Upper lobe of right lung (tissue), 1 donor: Measurements from ENCODE around the gene EXOG. TPM values are rescaled to one million over a fixed set of nuclear protein-coding genes. Genes with fewer than 3 reads are reported as not detected.

ENCODE experiments used
- ATAC-seq: fragments of 200-7000 bp; cut with Tn5 transposase; one replicate; pipeline ENCODE4 v1.9.1; 2020; ENCODE audit warnings: mild to moderate bottlenecking, moderate library complexity
- DNase-seq: peaks from one replicate; pipeline ENCODE4 v3.0.0-alpha.2; 2020
- H3K27ac ChIP-seq: fragments of 200-600 bp; one replicate; pipeline ENCODE4 v1.8.0; 2022
- H3K27me3 ChIP-seq: fragments of 200-600 bp; one replicate; pipeline ENCODE4 v1.8.0; 2022; ENCODE audit warnings: mild to moderate bottlenecking
- H3K36me3 ChIP-seq: fragments of 200-600 bp; one replicate; pipeline ENCODE4 v1.8.0; 2022
- H3K4me1 ChIP-seq: fragments of 200-600 bp; one replicate; pipeline ENCODE4 v1.8.0; 2022
- H3K4me3 ChIP-seq: fragments of 200-600 bp; one replicate; pipeline ENCODE4 v1.8.0; 2022; ENCODE audit warnings: mild to moderate bottlenecking
- H3K9me3 ChIP-seq: fragments of 200-600 bp; one replicate; pipeline ENCODE4 v1.8.0; 2022
- CTCF ChIP-seq: fragments of 200-600 bp; IDR thresholded peaks from one replicate; pipeline ENCODE4 v1.8.0; 2022; ENCODE audit warnings: antibody characterized with exemption
- intact Hi-C: fragments of 100-400 bp; cut with DNase I; formaldehyde crosslinking; loops from one replicate; pipeline ENCODE4 v1.11.0; 2022
- total RNA-seq: library from RNA; stranded (reverse); fragmentation: NEBNext Ultra II Directional; extraction: Animal tissue kit (Norgen Biotek cat#: 25700); gene quantifications from one replicate; pipeline ENCODE4 v1.2.1, GENCODE V29; 2021
- donor health status: DM: no; HTN: yes; CAD: no; lungs with severe emphysema.

Gene EXOG
- total RNA-seq, 1 donor from 2014 or later: 10.7 TPM

- Histone ChIP-seq H3K27ac (peak overlapping the region; percentile 78), H3K36me3 (no peaks in the 10 kb centered on the region), H3K27me3 (no peaks in the 10 kb centered on the region), H3K4me3 (peak overlapping the region; percentile 72), H3K9me3 (no peaks in the 10 kb centered on the region), H3K4me1 (peaks cover 36% of the 10 kb centered on the region)
- DNase-seq (peak; percentile 81), ATAC-seq (peak; percentile 51)
- TF ChIP-seq CTCF: no peak
- intact Hi-C loops: no loop called here
These were observed 41.8 kb upstream of the EXOG start for GRCh38 chr3:38454178-38454883.

DNA sequence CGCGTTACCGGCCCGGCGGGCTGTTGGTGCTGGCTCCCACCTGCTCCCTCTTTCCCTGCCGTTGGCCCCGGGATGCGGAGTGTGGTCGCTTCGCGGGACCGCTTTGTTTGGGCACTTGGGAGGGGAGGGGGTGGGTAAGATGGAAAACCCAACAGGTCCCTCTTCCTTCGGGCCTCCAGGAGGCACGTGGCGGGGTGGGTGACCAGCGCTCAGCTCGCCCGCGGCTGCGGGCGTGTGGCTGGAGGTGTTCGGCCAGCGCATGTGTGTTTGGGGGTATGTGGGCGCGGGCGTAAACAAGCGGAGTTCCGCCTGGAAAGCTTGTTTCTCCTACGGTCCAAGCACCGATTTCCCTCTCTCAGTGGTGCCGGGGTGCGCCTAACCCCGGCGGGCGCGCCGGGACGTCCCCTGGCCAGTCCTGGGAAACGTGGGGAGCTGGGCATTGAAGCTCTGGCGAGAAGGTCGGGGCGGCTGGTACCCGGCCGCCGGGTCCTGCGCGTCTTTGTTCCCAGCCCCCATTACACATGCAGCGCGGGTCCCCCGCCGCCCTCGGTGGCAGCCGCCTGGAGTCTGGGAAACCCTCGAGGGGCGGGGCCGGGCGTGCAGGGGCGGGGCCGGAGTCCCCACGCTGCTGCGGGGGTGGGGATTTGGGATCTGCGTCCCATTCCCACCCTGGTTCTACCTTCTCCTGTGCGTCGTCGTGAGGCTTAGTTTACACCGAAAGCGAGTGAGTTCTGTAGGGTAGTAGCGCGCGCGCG is 41.1 kb upstream of the EXOG start:
- Histone ChIP-seq H3K4me1 (peaks cover 44% of the 10 kb centered on the region), H3K27ac (peak overlapping the region; percentile 78), H3K9me3 (no peaks in the 10 kb centered on the region), H3K36me3 (no peaks in the 10 kb centered on the region), H3K4me3 (peak overlapping the region; percentile 72), H3K27me3 (no peaks in the 10 kb centered on the region)
- ATAC-seq: peak; percentile 73
- TF ChIP-seq CTCF: no peak
- intact Hi-C loops: no loop called here
- DNase-seq: peak; percentile 89

- H3K36me3 ChIP-seq: no peaks in the 10 kb centered on the region
- peaks cover 49% of the 10 kb centered on the region for H3K4me1 ChIP-seq
- H3K27ac ChIP-seq: peak overlapping the region; percentile 78
- H3K27me3 ChIP-seq: no peaks in the 10 kb centered on the region
- DNase-seq: no peak
- no peak for ATAC-seq
- no peak for TF ChIP-seq CTCF
- intact Hi-C loops: no loop called here
- peak overlapping the region; percentile 72 for H3K4me3 ChIP-seq
- H3K9me3 ChIP-seq: no peaks in the 10 kb centered on the region
These were observed 40.3 kb upstream of the EXOG start for GRCh38 chr3:38455639-38456430.

GRCh38 chr3:38457111-38458003 is 38.8 kb upstream of the EXOG start:
- TF ChIP-seq CTCF: peak; percentile 11
- intact Hi-C loops: no loop called here
- Histone ChIP-seq H3K27me3 (no peaks in the 10 kb centered on the region), H3K4me3 (no peak overlapping the region), H3K4me1 (peaks cover 54% of the 10 kb centered on the region), H3K27ac (no peak overlapping the region), H3K9me3 (no peaks in the 10 kb centered on the region), H3K36me3 (no peaks in the 10 kb centered on the region)
- DNase-seq (no peak), ATAC-seq (no peak)
